Measurements from ENCODE around the gene GABARAPL2.
"Not testable (repeated sequence)": the region's sequence is repeated elsewhere in the genome, so short reads cannot be mapped to it uniquely, and the experiment has no call there.

GABARAPL2 gene, protein sequence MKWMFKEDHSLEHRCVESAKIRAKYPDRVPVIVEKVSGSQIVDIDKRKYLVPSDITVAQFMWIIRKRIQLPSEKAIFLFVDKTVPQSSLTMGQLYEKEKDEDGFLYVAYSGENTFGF

DNA sequence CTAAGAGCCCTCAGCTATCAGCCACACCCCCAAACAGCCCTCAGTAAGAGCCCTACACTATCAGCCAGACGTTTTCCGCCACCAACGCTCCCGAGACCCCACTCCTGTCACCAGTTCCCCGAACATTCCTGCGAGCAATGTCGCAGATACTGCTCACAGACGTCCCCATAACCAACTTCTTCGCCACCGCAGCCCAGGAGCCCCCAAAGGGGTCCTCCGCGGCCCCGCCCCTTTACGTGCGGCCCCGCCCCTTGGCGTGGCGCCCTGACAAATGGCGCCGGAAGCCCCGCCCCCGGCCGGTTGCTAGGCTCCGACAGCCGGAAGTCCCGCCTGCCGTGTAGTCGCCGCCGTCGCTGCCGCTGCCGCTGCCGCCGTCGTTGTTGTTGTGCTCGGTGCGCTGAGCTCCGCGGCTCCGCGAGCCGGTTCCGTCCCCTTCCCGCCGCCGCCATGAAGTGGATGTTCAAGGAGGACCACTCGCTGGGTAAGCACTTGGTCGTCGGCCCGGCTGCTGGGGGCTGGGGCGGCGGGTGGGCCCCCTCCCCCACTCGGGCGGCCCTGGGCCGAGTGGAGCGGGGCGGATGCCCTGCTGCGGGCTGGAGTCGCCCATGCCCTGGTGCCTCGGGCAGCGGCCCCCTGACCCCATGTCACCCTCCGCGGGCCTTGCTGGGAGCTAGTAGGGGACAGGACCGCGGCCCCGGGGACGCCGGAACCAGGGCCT is at the start of gene GABARAPL2:
Gene GABARAPL2, plus strand, starts transcription at position 340 of the 718 bp plus-strand sequence. Its CDS starts 108 bp downstream, at position 448.
- peak; percentile 73 for DNase-seq

DNA sequence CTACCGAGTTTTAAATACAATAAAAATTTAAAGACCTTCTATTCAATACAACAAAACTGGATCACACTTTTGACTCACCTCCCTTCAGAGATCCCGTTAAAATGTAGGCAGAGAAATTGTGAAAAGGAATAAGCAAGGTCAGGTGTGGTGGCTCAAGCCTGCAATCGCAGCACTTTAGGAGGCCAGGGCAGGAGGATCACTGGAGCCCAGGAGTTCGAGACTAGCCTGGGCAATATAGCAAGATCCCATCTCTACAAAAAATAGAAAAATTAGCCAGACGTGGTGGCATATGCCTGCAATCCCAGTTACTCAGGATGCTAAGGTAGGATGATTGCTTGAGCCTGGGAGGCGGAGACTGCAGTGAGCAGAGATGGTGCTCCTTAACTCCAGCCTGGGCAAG is 47.0 kb upstream of the GABARAPL2 start:
- no peak for DNase-seq

DNA sequence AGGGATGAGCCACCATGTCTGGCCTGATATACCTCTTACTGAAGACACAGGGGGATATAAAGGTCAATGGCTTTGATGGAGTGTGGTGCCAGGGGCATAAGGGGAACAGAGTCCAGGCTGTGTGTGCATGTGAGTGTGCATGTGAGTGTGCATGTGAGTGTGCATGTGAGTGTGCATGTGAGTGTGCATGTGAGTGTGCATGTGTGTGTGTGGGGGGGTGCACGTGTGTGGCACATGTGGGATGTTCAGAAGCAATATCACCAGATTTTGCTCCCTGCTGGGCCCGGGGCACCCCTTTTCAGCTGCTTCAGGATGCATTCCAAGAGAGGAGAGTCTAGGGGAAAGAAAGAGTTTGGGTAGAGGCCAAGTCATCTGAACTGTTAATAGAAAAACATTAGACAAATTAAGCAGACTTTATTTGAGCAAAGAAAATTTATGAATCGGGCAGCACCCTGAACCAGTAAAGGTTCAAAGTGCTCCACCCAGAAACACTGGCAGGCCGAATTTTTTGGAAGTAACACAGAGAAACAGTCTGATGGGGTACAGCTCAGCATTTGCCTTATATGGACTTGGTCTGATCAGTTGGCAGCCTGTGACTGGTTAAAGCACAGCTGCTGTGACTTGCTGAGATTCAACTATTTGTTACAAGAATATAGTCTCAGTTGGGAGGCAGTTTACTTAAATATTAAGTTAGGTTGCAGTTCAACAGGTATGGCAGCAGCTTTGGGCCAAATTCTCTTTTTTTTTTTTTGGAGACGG is 40.0 kb upstream of the GABARAPL2 start:
- DNase-seq = no peak

DNA sequence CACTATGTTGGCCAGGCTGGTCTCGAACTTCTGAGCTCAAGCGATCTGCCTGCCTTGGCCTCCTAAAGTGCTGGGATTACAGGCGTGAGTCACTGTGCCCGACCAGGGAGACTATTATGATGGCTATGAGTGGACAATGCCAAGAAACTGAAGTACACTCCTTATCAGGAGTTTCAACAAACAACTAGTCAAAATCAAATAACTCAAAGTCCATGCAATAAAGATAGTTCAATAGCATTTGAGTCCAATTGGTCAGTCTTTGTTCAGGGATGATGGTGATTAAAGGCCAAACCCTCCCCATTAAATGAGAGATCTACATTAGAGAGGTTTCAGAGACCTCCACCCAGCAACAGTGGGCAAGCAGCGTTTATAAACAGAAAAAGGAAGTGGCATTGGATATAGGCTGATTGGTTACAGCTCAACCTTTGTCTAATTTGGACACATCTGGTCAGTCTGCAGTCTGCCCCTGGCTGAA is 38.3 kb upstream of the GABARAPL2 start:
- DNase-seq = no peak

DNA sequence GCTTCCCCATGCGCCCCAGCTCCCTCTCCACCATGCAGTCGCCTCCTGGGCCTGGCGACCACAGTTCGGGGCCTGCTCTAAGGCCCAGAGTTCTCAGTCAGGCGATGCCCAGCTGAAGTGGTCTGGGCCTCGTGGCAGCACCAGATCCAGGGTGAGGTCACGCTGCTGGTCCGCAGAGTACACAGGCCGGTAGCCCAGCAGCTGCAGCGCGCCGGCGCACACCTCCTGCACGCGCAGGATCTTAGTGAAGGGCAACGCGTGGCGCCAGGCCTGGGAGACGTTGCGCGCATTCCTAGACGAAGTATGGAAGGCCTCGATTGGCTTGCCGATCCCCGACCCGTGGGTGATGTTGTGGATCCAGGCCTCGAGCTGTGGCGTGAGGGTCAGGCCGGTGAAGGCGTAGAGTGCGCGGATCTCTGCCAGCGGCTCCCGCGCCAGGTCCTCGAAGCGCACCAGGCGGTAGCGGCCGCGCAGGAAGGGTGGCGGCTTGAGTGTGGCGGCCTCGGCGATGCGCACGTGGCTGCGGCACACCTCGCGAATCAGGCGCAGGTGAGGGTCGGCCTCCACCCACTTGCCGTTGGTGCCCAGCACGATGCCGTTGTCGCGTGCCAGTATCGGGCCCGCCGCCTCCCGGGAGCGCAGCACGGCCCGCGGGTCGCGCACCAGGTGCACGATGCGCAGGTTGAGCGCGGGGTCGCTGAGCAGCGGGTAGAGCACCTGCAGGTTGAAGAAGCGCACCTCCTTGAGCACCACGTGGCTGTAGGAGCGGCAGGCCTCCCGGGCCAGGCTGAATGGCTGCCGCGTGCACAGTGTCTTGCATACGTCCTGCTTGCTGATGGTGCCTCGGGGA is 36.9 kb upstream of the GABARAPL2 start:
- DNase-seq = no peak

DNA sequence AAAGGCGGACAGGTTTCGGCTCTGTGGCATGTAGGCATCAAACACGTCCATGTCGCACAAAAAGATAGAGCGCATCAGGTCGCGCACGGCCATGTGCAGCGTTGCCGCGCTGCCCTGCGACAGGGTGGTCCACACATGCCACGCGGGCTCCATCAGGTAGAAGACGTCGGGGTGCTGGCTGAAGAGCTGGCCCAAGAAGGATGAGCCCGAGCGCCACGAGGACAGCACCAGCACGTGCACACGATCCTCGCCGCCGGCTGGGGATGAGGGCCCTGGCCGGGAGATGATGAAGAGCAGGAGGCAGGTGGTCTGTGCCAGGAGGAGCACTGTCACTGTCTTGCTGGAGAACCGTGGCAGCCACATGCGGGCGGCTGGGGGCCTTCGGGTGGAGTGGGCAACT is 36.2 kb upstream of the GABARAPL2 start:
- DNase-seq = no peak

DNA sequence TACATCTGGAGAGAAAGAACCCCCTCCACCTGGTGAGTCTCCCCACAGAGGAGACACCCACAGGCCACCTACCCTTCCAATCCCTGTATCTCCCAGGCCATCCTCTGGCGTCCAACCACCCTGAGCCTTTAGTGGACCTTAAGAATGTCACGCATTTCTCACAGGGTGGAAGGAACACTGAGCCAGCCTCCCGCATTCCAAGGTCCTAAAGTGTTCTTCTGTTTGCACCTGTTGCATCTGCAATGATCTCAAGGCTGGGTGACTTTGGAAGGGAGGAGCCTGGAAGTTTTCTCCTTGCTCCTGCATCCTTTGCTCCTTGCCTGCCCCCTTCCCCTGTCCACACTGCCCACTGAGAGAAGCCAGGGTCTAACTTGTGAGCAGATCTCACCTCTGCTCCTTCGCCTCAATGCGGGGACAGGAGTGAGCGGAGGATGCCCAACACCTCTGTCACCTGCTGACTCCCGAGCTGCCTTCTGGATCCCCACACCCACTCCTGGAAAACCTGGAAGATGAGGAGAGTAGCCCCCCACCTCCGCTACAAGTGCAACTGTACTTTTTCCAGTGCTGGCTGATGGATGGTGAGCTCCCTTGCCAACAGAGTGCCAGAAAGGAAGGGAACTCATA is 33.9 kb upstream of the GABARAPL2 start:
- DNase-seq = no peak

DNA sequence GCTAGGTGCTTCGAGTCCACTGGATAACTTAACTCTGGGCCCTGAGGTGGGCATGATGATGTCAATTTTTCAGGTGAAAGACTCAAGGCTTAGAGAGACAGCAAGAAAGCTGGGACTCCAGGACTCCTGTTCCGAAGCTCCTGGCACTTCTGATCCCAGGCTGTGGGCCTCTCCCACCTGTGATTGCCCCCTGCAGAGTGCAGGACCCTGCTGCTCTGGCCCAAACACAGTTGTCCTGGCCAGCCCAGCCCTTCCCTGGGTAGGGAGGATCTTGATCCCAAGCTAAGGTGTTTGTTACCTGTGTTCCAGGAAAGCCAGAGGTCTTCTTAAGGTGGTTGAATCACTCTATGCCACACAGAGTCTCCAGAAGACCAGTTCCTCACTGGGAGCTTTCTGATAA is 33.4 kb upstream of the GABARAPL2 start:
- no peak for DNase-seq

DNA sequence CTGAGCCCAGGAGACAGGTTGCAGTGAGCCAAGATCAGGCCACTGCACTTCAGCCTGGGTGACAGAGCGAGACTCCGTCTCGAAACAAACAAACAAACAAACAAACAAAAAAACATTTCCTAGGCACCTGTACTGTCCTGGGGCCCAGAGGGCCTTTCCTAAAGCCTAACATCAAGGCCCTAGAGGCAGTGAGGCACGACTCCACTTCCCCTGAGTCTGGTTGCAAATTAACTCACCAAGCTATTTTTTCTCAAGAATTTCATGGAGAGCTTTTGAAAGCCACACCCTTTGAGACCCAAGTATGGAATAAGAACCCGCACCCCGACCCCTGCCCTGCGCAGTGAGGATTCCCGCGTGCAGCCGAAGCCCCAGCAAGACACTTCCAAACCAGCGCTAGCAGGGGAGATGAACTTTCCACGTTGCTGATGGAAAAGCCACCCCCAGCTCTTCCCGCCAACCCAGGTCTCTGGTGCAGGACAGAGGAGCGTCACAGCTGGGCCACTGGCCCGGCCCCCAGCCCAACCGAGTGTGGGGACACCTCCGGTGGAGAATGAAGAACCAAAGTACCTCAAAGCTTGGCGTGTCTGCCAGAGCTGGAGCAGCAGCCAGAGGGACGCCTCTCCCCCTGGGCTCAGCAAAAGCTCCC is 31.5 kb upstream of the GABARAPL2 start:
- no peak for DNase-seq

DNA sequence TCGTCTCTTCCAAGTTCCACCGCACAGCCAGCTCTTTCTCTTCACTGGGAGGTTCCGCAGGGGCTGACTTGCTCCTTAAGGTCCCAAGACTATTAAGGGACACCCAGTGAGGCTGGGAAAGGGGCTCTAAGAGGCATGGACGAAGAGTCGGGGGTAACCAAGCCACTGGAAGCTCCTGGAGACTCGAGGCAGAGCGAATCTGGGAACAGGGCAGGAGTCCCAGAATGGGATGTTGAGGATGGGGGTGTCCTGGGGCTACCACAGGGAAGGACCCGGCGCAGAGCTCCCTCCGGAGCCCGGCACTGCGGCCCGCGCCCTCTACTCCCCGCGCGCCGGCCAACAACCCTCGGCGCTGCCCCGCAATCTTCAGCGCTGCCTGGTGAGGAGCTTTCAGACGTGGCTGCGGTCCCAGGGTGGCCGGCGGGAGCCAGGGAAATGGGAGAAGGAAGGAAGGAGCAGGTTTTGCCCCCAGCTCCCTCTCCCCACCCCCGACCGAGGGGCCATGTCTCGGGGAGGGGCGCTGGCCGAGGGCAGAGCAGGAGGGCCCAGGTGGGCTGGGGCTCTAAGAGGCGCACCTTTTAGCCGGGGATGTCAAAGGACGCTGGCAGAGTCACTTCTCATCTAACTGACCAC is 30.9 kb upstream of the GABARAPL2 start:
- no peak for DNase-seq

DNA sequence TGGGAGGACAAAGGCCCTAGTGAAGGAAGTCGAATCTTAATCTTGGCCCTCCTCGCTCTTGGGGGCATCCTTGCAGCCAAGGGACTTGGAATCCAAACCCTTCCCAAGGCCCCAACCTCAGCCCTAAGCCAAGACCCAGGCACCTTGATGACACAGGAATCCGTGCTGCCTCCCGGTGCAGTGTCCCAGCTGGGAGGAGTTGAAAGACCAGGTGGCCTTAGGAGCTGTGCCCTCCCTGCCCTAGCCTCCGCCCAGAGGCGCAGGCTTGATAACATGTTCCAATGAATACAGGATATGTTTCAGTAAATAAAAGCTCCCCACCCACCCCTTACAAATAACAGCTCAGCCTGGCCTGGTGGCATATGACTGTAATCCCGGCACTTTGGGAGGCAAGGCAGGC is 30.3 kb upstream of the GABARAPL2 start, which contains the start of gene CHST5:
Gene CHST5, minus strand, starts transcription at position 208 of the 400 bp plus-strand sequence. CDS start 5,724 bp downstream, outside the sequence.
- no peak for DNase-seq

DNA sequence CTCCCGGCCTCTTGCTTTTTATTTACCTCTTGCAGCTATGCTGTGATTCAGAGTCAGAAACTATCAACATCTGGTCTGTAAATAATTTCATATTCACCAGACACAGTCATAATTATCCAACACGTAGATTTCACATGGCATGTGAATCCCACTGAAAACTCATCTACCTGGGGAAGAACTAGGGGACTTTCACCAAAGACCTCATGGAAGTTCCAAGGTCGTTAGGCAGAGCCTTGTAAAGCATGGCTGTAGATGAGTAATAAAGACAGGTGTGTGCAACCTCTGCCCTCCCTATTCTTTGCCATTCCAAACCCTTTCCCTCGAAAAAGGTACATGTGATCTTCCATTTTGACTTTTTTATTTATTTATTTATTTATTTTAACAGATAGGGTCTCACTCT is 28.4 kb upstream of the GABARAPL2 start:
- no peak for DNase-seq

DNA sequence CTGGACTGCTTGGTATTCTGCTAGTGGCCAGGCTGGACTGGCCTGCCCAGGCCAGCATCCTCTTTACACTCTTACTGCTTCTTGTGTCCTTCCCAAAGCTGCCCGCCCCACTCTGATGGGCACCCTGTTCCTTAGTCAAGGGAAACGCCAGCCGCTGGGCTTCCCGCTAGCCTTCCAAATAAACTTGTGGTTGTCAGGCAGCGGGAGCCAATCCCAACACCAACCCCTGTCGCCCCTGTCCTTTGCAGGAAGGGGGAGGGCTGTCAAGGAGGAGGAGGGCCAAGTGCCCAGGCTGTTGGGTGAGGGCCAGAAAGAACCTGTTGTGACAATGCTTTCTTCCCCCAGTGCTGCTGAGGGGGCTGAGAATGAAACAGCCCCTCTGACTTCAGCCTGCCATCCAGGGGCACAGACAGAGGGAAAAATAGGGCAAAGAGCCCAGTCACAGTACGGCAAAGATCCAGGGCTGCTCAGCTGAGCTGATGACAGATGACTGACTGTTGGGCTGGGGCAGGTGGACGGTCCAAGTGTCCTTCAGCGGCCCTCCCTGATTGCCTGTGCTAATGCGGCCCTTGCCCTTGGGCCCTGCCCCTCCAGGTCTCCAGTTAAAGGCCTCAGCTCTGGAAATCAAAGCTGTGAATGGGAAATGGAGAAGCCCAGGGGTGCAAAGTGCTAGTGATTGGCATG is 27.2 kb upstream of the GABARAPL2 start:
- DNase-seq = not testable (repeated sequence)

DNA sequence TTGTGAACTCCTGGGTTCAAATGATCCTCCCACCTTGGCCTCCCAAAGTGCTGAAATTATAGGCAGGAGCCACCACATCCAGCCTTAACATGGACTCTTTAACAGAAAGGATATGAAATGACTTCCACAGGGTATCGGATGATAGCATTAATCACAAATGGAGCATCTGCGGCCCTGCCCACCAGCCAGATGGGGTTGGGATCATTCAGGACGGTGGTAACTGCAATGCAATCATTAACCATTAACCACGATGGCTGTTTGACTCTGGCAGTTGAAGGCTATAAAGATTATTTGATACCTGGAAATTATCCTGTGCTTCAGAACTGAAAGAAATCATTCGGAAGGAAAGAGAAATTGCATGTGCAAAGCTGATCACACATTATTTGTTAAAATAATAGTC is 24.9 kb upstream of the GABARAPL2 start:
- no peak for DNase-seq

DNA sequence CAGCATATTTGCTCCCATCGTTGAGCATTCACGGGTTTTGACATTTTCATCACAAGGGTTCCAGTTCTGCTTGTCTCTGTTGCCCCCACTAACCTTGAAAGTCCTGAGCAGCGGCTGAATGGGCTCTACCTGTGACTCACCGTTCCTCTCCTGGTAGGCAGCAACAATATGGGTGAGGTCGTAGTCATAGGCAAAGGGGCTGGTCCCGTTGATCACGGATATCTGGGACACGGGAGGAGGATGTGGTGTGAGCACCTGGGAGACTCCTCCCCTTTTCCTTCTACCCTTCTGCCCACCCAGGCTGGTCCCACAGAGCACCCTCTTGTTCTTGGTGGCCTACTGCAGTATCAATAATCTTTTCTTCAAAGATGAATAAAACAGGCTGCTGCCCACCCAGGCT is 23.7 kb upstream of the GABARAPL2 start:
- DNase-seq = not testable (repeated sequence)

DNA sequence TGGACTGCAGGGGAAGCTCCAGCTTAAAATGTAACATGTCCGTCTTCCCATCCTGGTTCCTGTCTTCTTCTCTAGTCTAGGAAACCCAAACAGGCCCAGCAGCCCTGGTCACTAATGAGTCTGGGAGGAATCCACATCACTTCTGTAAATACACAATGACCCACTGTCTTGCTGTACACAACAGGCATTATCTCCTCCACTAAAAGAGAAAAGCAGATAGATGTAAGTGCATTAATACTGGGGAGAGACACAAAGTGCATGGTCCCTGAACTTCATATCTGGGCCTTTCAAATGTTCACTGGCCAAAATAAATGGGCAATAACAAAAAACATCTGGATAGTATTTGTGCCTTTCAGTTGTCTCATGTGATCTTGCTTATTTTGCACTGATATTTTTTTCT is 20.3 kb upstream of the GABARAPL2 start:
- not testable (repeated sequence) for DNase-seq

DNA sequence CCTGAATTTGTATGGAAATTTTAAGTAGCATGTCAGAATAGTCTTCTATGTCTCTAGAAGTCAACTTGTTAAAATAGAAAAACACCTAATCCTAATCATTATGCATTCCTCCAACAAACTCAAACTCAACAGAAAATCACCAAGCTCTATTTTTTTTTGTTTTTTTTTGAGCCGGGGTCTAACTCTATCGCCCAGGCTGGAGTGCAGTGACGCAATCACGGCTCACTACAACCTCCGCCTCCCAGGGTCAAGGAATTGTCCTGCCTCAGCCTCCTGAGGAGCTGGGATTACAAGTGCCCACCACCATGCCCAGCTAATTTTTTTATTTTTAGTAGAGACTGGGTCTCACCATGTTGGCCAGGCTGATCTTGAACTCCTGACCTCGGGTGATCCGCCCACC is 19.9 kb upstream of the GABARAPL2 start:
- no peak for DNase-seq

DNA sequence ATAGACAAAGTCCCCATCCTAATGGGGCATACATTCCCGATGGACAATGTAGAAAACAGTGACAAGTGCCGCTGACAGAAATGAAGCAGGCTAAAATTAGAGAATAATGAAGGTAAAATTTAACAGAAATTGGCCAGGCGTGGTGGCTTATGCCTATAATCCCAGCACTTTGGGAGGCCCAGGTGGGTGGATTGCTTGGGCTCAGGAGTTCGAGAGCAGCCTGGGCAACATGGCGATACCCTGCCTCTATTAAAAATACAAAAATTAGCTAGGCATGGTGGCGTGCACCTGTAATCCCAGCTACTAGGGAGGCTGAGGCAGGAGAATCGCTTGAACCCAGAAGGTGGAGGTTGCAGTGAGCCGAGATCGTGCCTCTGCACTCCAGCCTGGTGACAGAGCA is 17.7 kb upstream of the GABARAPL2 start:
- not testable (repeated sequence) for DNase-seq

DNA sequence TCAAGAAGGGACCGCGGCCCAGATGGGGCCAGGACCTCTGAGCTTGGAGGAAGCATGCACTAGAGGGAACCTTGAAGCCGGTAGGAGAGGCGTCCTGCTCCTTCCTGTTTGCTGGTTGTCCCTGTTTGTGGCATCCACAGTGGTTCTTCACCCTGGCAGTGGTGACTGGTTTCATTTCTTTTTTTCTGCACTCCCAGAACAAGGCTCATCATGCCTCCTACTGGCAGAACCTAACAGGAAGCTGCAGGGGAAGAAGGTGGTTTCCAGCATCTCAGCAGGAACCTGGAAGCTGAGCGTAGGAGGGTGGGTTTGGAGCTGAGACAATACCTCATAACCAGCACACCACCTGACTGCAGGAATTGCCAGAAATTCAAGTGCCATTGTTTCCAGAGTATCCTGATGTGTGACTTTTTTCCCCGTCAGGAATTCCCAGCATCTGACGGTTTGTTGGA is 15.9 kb upstream of the GABARAPL2 start:
- peak; percentile 1 for DNase-seq

DNA sequence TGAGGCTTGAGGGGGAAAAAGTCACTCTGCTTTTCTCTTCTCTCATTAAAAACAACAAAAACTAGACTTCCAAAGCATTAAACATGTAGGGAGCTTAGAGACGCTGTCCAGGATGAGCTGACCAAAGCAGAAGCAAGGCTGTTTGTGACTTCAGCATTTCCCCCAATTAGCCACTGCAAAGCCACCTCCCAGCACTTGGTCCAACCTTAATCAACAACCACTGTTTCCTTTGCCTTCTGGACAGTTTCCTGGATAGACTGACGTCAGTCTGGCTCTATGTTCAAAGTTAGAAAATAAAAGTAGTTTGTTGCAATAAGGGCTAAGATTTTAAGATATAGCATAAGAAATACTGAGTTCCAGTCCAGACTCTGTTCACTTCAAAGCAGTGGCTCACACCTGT is 13.2 kb upstream of the GABARAPL2 start:
- DNase-seq = no peak
